Inflammatory macrophage treated with lipopolysaccharide for 4 hours (primary cell): ENCODE data around the gene SOSTDC1.
"Not testable (repeated sequence)": the region's sequence is repeated elsewhere in the genome, so short reads cannot be mapped to it uniquely, and the experiment has no call there.

Source experiments
- DNase-seq: peaks from one replicate; pipeline ENCODE4 v3.0.0-alpha.2; 2020

SOSTDC1 gene, protein sequence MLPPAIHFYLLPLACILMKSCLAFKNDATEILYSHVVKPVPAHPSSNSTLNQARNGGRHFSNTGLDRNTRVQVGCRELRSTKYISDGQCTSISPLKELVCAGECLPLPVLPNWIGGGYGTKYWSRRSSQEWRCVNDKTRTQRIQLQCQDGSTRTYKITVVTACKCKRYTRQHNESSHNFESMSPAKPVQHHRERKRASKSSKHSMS

GRCh38 chr7:16465469-16466361, at the start of gene SOSTDC1:
SOSTDC1 (minus strand) TSS chr7:16465738; CDS start chr7:16465668, 70 bp downstream.
- DNase-seq: no peak

DNA sequence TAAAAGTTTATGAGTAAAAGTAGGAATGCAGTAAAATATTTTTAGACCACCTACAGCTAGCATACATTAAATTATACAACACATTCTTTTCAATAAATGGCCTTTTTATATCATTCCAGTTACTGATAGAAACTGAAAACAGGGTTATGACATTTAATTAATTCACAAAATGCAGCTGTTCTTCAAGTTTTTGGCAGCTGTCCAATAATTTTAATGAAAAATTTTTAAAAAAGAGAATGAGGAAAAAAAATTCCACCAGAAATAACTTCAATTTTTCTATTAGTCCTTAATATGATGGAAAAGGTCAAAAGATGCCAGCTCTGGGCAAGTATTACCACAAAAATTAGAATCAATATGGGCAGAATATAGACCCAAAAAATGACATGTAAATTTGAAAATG, 49.2 kb upstream of the SOSTDC1 start:
- no peak for DNase-seq

GRCh38 chr7:16514271-16514670, 48.7 kb upstream of the SOSTDC1 start:
- DNase-seq: no peak

GRCh38 chr7:16512097-16512496, 46.6 kb upstream of the SOSTDC1 start:
- no peak for DNase-seq

DNA sequence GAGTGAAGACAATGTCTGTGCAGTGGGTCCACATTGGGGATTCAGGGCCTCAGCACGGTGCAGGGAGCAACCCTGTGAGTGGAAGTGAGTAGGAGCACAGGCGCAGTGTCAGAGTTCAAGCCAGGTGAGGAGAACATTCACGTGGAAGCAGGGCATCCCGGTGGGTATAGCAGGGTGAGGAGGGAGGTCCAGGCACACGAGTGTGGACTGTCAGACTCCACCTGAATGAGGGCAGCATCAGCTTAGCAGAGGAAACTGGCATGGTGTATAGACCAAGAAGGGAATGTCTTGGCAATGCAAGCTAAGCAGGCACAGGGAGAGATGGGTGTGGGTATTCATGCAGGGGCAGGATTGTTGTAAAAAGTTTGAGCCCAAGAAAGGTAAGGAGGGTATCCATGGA, 45.8 kb upstream of the SOSTDC1 start:
- no peak for DNase-seq

DNA sequence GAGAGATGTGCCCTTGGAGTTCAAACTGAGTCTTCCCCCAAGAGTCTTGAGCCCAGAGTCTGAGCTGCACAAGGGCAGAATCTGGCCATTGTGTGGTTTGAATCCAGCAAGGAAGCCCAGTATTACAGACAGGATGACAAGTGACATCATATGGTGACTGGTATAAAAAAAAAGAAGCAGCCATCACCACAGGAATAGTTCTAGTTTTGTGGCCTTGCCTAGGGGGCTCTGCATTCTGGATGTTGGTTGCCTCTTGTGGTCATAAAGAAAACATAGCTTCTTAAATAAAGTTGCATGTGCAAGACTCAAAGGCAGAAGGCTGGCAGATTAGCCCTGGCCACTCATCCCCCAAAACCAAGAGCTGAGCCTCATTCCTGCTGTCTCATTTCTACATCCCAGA, 44.3 kb upstream of the SOSTDC1 start:
- DNase-seq: no peak

GRCh38 chr7:16506422-16506821, 40.9 kb upstream of the SOSTDC1 start:
- not testable (repeated sequence) for DNase-seq

- DNase-seq: no peak
Measured at GRCh38 chr7:16504019-16504418, 38.5 kb upstream of the SOSTDC1 start.

DNA sequence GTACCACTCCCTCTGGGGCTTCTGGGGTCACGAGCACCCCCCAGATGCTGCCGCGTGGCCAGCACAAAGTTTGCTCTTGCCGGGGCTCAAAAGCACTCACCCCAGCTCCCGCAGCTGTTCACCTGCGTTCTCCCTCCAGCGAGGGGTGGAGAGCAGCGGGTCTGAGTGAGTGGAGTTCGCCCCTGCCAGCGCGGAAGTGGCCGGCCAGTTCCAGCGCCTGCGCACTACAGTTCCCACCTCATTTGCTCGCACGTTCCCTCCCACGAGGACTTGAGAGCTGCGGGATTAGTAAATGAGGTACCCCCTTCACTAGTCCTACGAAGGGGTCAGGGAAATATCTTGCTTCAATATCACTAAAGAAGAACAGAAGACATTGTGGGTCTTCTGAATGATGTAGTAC, 36.8 kb upstream of the SOSTDC1 start:
- no peak for DNase-seq

- DNase-seq: no peak
Measured at GRCh38 chr7:16498122-16498521, 32.6 kb upstream of the SOSTDC1 start.

DNA sequence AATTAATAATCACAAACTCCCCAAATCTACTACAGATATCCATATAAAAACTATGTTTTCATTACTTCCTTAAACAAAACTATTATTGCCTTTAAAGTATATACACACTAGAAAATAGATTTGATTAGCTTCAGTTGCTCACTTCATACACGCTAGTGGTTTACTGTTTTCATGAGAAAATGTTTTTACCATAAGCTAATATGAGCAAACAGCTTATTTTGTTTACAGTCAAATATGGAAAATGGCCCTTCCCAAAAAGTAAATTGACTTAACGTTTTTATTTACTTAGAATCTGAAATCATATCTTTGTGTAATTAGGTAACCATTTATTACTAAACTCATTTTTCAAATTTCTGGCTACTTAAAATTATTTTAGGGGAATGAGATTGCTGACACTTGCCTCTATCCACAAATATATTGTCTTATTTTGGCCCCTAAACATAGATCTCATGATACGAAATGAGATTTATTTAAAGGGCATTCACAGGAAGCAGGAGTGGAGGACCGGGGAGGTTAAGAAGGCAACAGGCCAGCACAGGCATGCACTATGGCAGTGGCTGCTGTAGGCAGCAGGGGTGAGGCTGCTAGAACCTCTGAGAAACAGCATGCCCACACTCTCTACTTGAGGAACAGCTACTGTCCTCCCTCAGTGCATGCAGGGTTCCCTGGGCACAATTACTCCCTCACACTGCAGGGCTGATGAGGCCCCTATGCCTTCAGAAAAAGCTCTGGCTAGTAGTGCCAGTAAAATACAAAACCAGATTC, 29.6 kb upstream of the SOSTDC1 start:
- no peak for DNase-seq

DNA sequence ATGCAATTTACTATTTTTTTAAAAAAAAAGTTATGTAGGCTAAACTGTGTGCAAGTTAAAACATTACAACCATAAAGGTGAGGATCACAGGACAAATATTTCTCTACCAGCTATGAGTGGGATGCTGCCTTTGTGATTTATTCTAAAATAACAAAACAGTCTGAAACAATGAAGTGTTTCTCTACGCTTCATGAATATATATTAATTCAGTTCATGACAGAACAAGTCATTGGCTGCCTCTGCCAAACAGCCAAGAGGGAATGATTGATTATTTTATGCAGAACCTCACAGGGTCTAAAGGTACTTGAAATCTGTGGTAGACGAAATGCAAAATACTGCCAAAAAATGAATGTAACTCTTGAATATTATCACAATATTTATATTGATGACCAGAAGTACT, 29.0 kb upstream of the SOSTDC1 start:
- DNase-seq: no peak

DNA sequence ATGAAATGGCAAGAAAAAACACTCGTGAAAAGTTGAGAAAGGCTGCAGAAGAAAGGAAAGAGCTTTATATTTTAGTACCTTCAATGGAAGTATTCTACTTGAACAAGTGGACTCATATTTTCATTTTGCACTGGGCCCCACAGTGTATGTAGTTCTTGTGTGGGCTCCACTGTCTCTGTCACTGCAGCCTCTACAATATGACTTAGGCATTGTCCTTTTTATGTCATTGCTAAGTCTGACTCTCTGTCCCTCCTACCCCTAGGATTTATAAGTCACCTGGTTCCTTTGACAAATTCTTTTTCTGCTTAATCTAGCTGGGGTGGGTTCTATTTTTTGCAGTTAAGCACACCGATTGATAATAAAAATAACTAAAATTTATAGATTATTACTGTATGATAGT, 27.7 kb upstream of the SOSTDC1 start:
- DNase-seq: no peak

DNA sequence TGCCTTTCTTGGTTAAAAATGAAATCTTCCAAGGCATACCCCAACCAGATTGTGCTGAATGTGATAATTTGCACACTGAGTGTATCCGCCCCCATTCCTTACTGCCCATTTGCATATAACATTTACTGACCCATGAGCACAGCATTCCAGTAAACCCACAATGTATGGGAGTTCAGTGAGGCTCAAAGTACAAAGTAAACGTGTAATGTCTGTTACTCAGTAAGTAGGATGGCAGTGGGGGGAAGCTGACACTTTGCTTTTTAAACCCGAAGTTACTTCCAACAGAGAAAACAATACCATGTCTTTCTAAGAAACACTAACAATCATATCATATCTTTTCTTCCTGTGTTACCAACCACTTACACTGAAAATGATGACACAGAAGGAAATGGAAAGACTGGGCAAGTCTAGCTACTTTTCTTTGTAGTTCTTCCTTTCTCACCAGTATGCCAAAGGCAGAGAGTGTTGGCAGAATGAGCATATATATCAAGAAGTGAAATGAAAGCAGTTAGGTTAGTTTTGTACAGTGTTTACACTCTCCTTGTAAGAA, 27.1 kb upstream of the SOSTDC1 start:
- no peak for DNase-seq

DNA sequence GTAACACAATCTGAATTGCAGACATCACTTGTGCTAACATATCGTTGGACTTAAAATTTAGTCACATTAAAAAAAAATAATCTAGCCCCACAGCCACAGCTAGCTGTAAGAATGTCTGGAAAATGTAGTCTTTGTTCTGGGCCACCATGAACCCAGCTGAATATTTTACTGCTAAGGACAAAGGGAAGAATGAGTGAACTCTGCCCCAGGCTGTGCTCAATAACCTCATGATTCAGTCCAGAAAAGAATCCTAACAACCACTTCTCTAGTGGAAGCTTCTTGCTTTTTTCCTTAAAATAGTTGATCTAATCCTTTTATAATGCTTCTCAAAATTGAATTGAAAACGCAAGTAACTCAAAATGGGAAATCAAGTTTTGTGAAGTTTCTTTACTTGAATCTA, 25.6 kb upstream of the SOSTDC1 start:
- DNase-seq: no peak

GRCh38 chr7:16484453-16485158, 19.1 kb upstream of the SOSTDC1 start:
- DNase-seq: no peak

GRCh38 chr7:16479591-16479990, 14.1 kb upstream of the SOSTDC1 start:
- DNase-seq: no peak

GRCh38 chr7:16479161-16479560, 13.6 kb upstream of the SOSTDC1 start:
- DNase-seq: no peak

- DNase-seq: no peak
Measured at GRCh38 chr7:16471933-16472332, 6.4 kb upstream of the SOSTDC1 start.

DNA sequence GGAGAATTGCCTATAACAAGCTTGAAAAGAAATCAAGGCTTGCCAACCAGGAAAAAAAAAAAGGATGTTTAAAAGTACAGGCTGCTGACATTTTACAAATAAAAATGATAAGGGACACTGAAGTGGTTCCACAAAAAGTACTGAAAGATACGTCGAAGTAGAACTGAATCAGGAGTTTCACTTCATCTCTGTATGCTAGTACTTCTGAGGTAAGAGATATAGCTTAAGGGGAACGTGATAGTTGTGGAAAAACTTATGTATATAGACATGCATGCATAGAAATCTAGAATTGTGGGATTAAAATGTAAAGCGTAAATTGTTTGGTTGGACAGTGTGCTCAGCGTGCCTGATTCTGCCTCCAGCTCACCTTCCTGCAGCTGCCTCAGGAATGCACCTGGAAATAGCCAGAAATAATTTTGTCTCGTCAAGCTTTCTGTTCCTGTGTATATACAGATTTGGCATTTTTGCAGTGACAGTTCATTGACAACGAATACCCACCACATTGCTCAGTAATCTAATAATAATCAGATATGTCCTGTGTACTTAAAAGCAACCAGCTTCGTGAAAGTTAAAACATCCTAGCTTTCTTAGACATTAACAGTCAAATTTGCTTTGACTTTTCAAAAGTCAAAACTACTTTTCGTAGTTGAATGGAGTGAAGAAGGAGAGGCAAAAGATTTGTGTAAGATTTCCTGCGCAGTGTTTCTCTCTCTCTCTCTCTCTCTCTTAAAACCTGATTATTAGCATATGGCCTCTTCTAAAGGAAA, 1.4 kb downstream of the SOSTDC1 start:
- no peak for DNase-seq

DNA sequence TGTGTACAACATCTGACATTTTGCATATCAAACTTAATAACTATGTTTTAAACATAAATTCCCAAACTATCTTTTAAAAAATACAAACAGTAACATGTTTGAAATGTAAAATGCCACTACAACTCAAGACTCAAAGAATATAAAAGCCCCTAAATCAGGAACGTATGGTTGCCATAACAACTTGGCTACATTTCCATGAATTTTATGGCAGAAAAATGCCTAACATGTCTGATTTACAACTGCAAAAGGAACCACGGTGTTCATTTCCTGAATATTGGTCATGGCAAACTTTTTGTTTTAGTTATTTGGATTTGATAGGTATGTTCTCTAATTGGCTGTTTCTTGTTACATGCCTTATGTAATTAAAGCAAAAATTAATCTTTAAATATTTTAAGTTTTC, 2.0 kb downstream of the SOSTDC1 start:
- no peak for DNase-seq

- no peak for DNase-seq
Measured at GRCh38 chr7:16462431-16462889, 3.1 kb downstream of the SOSTDC1 start.
